Measurements from ENCODE around the gene PLEKHJ1. TPM values are rescaled to one million over a fixed set of nuclear protein-coding genes. Genes with fewer than 3 reads are reported as not detected.

PLEKHJ1 gene
- total RNA-seq, 4 donors from 2014 or later = 41.9 to 69.8 (median 55.3) TPM

GRCh38 chr19:2228157-2229030, 7.7 kb downstream of the PLEKHJ1 start:
- peaks cover 48 to 100% (median 97%) of the 10 kb centered on the region in 4 donors for H3K36me3 ChIP-seq
- H3K9me3 ChIP-seq = no peaks in the 10 kb centered on the region
- H3K4me1 ChIP-seq = peaks cover under 1 to 27% (median 14%) of the 10 kb centered on the region in 4 donors
- 93% methylated on average over 33 of the region's 48 CpGs for WGBS
- TF ChIP-seq CTCF (IDR thresholded peaks at IDR 0.05) (no peak), POLR2AphosphoS5 (IDR thresholded peaks at IDR 0.05) (no peak), EP300 (IDR thresholded peaks at IDR 0.05) (no peak), POLR2A (IDR thresholded peaks at IDR 0.05; ENCODE audit: low read depth) (no peak)
- intact Hi-C loops (cut with DNase I) = no loop called here
- DNase-seq (ENCODE audit: extremely low spot score) = no peak
- no peak overlapping the region for H3K4me3 ChIP-seq
- no peak overlapping the region for H3K27ac ChIP-seq (replicated peaks in 1 of 4)
- H3K27me3 ChIP-seq = no peaks in the 10 kb centered on the region

GRCh38 chr19:2227415-2228156, 8.5 kb downstream of the PLEKHJ1 start:
- H3K4me1 ChIP-seq = peaks cover 0 to 19% (median 12%) of the 10 kb centered on the region in 4 donors
- TF ChIP-seq EP300 (IDR thresholded peaks at IDR 0.05) (no peak), CTCF (IDR thresholded peaks at IDR 0.05) (no peak), POLR2A (IDR thresholded peaks at IDR 0.05; ENCODE audit: low read depth) (no peak), POLR2AphosphoS5 (IDR thresholded peaks at IDR 0.05) (no peak)
- no peak for DNase-seq (ENCODE audit: extremely low spot score)
- H3K36me3 ChIP-seq = peaks cover 45 to 100% (median 97%) of the 10 kb centered on the region in 4 donors
- intact Hi-C loops (cut with DNase I) = no loop called here
- H3K27ac ChIP-seq (replicated peaks in 1 of 4) = no peak overlapping the region
- no peaks in the 10 kb centered on the region for H3K27me3 ChIP-seq
- no peak overlapping the region for H3K4me3 ChIP-seq
- 89% methylated on average over 63 of the region's 67 CpGs for WGBS
- no peaks in the 10 kb centered on the region for H3K9me3 ChIP-seq

- no peak for TF ChIP-seq EP300 (IDR thresholded peaks at IDR 0.05)
- TF ChIP-seq POLR2A (IDR thresholded peaks at IDR 0.05; ENCODE audit: low read depth) = no peak
- no peak for TF ChIP-seq POLR2AphosphoS5 (IDR thresholded peaks at IDR 0.05)
- TF ChIP-seq CTCF (IDR thresholded peaks at IDR 0.05) = no peak
- intact Hi-C loops (cut with DNase I) = no loop called here
- H3K27me3 ChIP-seq = no peaks in the 10 kb centered on the region
- H3K4me3 ChIP-seq = no peak overlapping the region
- no peak overlapping the region for H3K27ac ChIP-seq (replicated peaks in 1 of 4)
- H3K4me1 ChIP-seq = peaks cover 0 to 15% (median 13%) of the 10 kb centered on the region in 4 donors
- peaks cover 41 to 100% (median 97%) of the 10 kb centered on the region in 4 donors for H3K36me3 ChIP-seq
- WGBS = 97% methylated on average over 41 of the region's 53 CpGs
- no peak for DNase-seq (ENCODE audit: extremely low spot score)
- no peaks in the 10 kb centered on the region for H3K9me3 ChIP-seq
Measured at GRCh38 chr19:2226840-2227360, 9.2 kb downstream of the PLEKHJ1 start.

- H3K4me3 ChIP-seq = no peak overlapping the region
- intact Hi-C loops (cut with DNase I) = no loop called here
- H3K27me3 ChIP-seq = no peaks in the 10 kb centered on the region
- DNase-seq (ENCODE audit: extremely low spot score) = no peak
- TF ChIP-seq EP300 (IDR thresholded peaks at IDR 0.05) = no peak
- TF ChIP-seq CTCF (IDR thresholded peaks at IDR 0.05) = no peak
- TF ChIP-seq POLR2AphosphoS5 (IDR thresholded peaks at IDR 0.05) = no peak
- TF ChIP-seq POLR2A (IDR thresholded peaks at IDR 0.05; ENCODE audit: low read depth) = no peak
- H3K36me3 ChIP-seq = peaks cover 41 to 100% (median 96%) of the 10 kb centered on the region in 4 donors
- H3K27ac ChIP-seq (replicated peaks in 1 of 4) = no peak overlapping the region
- 92% methylated on average over 48 of the region's 59 CpGs for WGBS
- H3K4me1 ChIP-seq = peaks cover 0 to 15% (median 11%) of the 10 kb centered on the region in 4 donors
- no peaks in the 10 kb centered on the region for H3K9me3 ChIP-seq
Measured at GRCh38 chr19:2226051-2226839, 9.9 kb downstream of the PLEKHJ1 start.
